ENCODE measurements around the gene IGSF21. TPM values are rescaled to one million over a fixed set of nuclear protein-coding genes. Genes with fewer than 3 reads are reported as not detected.

Gene IGSF21
- total RNA-seq, 2 experiments from 2014 or later, result not detected

DNA sequence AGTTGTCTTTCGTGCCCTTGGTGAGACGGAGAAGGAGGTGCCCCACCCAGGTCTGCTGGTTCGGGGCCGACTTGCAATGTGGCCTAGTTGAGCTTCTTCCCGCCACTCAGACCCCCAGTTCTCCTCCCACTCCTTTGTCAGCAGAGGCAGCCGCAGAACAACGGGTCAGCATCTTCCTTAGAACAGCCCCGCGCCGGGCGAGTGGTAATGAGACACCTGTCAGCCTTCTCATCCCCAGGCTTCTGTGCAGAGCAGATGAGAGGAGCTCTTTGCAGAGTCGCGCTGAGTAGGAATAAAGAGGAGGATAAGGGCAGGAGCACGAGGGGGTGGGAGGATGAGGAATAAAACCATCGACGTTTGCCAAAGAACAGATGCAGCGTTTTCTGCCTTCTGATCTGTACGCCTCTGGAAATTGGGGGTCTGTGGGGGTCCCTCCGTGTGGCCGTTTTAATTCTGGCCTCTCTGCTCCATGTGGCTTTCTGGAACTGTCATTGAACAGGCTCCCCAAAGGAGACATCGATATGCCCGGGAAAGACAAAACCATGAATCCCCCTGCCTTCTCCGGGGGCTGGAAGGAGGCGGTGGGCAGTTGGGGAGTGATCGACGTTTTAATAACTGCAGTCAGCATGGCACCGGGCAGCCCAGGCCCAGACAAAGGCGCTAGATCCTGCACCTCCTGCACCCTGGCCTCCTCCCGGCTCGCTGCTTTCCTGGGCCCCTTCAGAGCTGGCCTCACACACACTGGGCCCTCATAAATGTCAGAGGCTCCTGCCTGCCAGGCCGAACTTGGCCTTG, 27.5 kb upstream of the IGSF21 start:
- H3K27ac Mint-ChIP-seq, result no peak overlapping the region
- CTCF ChIA-PET, result no interaction called here

GRCh38 chr1:18085387-18086074, 22.1 kb upstream of the IGSF21 start:
- Mint-ChIP-seq H3K27me3 (peaks cover 3% of the 10 kb centered on the region), H3K36me3 (no peaks in the 10 kb centered on the region), H3K9me3 (no peaks in the 10 kb centered on the region), H3K27ac (no peak overlapping the region), H3K4me1 (ENCODE audit: low read depth) (no peaks in the 10 kb centered on the region), H3K4me3 (no peak overlapping the region)
- no peak for DNase-seq
- ChIA-PET POLR2A (no interaction called here), CTCF (interaction anchor here (0.6 kb wide), 1 partner anchor 736 kb away, joined by 4 read pairs; no protein-coding TSS in a partner anchor)
- intact Hi-C loops (cut with micrococcal nuclease), result no loop called here

More for the DNA sequence above, 27.5 kb upstream of the IGSF21 start:
- H3K27me3 Mint-ChIP-seq, result peaks cover 1% of the 10 kb centered on the region
- intact Hi-C loops (cut with micrococcal nuclease), result no loop called here
- no peaks in the 10 kb centered on the region for H3K9me3 Mint-ChIP-seq
- no peaks in the 10 kb centered on the region for H3K4me1 Mint-ChIP-seq (ENCODE audit: low read depth)
- no peak overlapping the region for H3K4me3 Mint-ChIP-seq
- POLR2A ChIA-PET, result no interaction called here
- H3K36me3 Mint-ChIP-seq, result no peaks in the 10 kb centered on the region
- DNase-seq, result no peak

GRCh38 chr1:18088077-18088594, 19.5 kb upstream of the IGSF21 start:
- Mint-ChIP-seq H3K4me1 (ENCODE audit: low read depth) (no peaks in the 10 kb centered on the region), H3K9me3 (no peaks in the 10 kb centered on the region), H3K27me3 (peaks cover 7% of the 10 kb centered on the region)

GRCh38 chr1:18089488-18089887, 18.1 kb upstream of the IGSF21 start:
- POLR2A ChIA-PET, result no interaction called here
- CTCF ChIA-PET, result no interaction called here
- Mint-ChIP-seq H3K9me3 (no peaks in the 10 kb centered on the region), H3K4me1 (ENCODE audit: low read depth) (no peaks in the 10 kb centered on the region), H3K4me3 (no peak overlapping the region), H3K27ac (no peak overlapping the region), H3K27me3 (peaks cover 9% of the 10 kb centered on the region), H3K36me3 (no peaks in the 10 kb centered on the region)
- DNase-seq, result no peak
- intact Hi-C loops (cut with micrococcal nuclease), result no loop called here

More at GRCh38 chr1:18088077-18088594, 19.5 kb upstream of the IGSF21 start:
- CTCF ChIA-PET, result no interaction called here
- POLR2A ChIA-PET, result no interaction called here
- Mint-ChIP-seq H3K36me3 (no peaks in the 10 kb centered on the region), H3K4me3 (no peak overlapping the region), H3K27ac (no peak overlapping the region)
- no peak for DNase-seq
- intact Hi-C loops (cut with micrococcal nuclease), result no loop called here

- H3K27me3 Mint-ChIP-seq, result peaks cover 9% of the 10 kb centered on the region
- no peak overlapping the region for H3K27ac Mint-ChIP-seq
- H3K36me3 Mint-ChIP-seq, result no peaks in the 10 kb centered on the region
- POLR2A ChIA-PET, result no interaction called here
- no peak overlapping the region for H3K4me3 Mint-ChIP-seq
- intact Hi-C loops (cut with micrococcal nuclease), result no loop called here
- CTCF ChIA-PET, result no interaction called here
- no peak for DNase-seq
- no peaks in the 10 kb centered on the region for H3K9me3 Mint-ChIP-seq
- H3K4me1 Mint-ChIP-seq (ENCODE audit: low read depth), result no peaks in the 10 kb centered on the region
Measured at GRCh38 chr1:18090636-18091035, 17.0 kb upstream of the IGSF21 start.

DNA sequence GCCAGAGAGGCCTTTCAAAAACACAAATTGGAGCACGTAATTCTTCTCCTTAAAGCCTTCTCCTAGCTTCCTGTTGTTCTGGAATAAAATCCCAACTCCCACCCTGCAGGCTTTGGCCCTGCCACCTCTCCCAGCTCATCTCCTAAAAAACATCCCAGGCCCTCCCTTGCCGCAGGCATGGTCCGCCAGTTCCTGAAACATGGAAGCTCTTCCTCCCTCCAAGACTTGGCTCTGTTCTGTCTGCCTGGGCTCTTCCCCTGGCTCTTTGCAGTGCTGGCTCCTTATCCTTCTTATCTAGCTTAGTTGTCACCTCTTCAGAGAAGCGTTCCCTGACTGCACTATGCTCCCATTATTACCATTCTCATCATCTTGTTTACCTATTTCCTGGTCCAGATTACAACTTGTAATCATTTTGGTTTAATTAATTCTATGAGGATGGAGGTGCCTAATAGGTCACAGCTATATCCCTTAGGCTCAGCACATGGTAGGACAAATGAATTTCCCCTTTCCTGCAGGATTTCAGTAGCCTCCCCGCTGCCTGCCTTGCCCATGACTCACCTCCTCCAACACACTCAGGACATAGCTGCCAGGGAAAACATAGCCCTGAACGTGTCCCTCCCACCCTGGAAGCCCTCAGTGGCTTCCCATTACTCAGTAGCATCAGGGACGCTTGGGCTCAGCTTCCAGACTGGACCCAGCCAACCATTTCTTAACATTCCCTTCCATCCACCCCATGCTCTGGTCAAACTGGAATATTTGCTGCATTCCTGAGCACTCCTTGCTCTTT, 15.7 kb upstream of the IGSF21 start:
- H3K27ac Mint-ChIP-seq, result no peak overlapping the region
- POLR2A ChIA-PET, result no interaction called here

GRCh38 chr1:18093193-18093592, 14.4 kb upstream of the IGSF21 start:
- no peak for DNase-seq
- peaks cover 6% of the 10 kb centered on the region for H3K27me3 Mint-ChIP-seq
- no peak overlapping the region for H3K27ac Mint-ChIP-seq
- CTCF ChIA-PET, result no interaction called here
- no peaks in the 10 kb centered on the region for H3K4me1 Mint-ChIP-seq (ENCODE audit: low read depth)
- POLR2A ChIA-PET, result no interaction called here
- H3K36me3 Mint-ChIP-seq, result no peaks in the 10 kb centered on the region
- intact Hi-C loops (cut with micrococcal nuclease), result no loop called here
- no peaks in the 10 kb centered on the region for H3K9me3 Mint-ChIP-seq
- H3K4me3 Mint-ChIP-seq, result no peak overlapping the region

More for the DNA sequence above, 15.7 kb upstream of the IGSF21 start:
- H3K36me3 Mint-ChIP-seq, result no peaks in the 10 kb centered on the region
- H3K4me1 Mint-ChIP-seq (ENCODE audit: low read depth), result no peaks in the 10 kb centered on the region
- no peaks in the 10 kb centered on the region for H3K9me3 Mint-ChIP-seq
- no peak overlapping the region for H3K4me3 Mint-ChIP-seq
- DNase-seq, result no peak
- H3K27me3 Mint-ChIP-seq, result peaks cover 9% of the 10 kb centered on the region
- intact Hi-C loops (cut with micrococcal nuclease), result no loop called here
- CTCF ChIA-PET, result interaction anchor here (1.4 kb wide), 1 partner anchor 9 kb away, joined by 7 read pairs; no protein-coding TSS in a partner anchor

- Mint-ChIP-seq H3K36me3 (no peaks in the 10 kb centered on the region), H3K9me3 (no peaks in the 10 kb centered on the region), H3K27ac (no peak overlapping the region), H3K4me3 (no peak overlapping the region), H3K4me1 (ENCODE audit: low read depth) (no peaks in the 10 kb centered on the region), H3K27me3 (peaks cover 6% of the 10 kb centered on the region)
- CTCF ChIA-PET, result no interaction called here
- intact Hi-C loops (cut with micrococcal nuclease), result no loop called here
- POLR2A ChIA-PET, result no interaction called here
- no peak for DNase-seq
Measured at GRCh38 chr1:18093646-18094045, 14.0 kb upstream of the IGSF21 start.

- CTCF ChIA-PET, result no interaction called here
- no peaks in the 10 kb centered on the region for H3K36me3 Mint-ChIP-seq
- POLR2A ChIA-PET, result no interaction called here
- H3K27me3 Mint-ChIP-seq, result peaks cover 7% of the 10 kb centered on the region
- no peak for DNase-seq
- H3K4me1 Mint-ChIP-seq (ENCODE audit: low read depth), result no peaks in the 10 kb centered on the region
- H3K4me3 Mint-ChIP-seq, result no peak overlapping the region
- intact Hi-C loops (cut with micrococcal nuclease), result no loop called here
- H3K9me3 Mint-ChIP-seq, result no peaks in the 10 kb centered on the region
- H3K27ac Mint-ChIP-seq, result no peak overlapping the region
Measured at GRCh38 chr1:18094096-18094495, 13.5 kb upstream of the IGSF21 start.

DNA sequence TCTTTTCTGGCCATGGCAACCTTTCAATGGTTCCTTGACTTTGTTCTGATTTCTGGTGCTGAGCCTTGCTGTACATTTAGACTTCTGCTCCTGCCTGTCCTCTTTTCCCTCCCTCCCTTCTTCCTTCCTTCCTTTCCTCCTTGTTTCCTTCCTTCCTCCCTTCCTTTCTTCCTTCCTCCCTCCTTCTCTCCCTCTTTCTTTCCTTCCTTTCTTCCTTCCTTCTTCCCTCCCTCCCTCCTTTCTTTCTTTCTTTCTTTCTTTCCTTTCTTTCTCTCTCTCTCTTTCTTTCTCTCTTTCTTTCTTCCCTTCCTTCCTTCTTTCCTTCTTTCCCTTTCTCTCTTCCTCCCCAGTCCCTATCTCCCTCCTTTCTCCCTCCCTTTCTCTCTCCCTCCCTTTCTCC, 10.4 kb upstream of the IGSF21 start:
- no peak for DNase-seq
- POLR2A ChIA-PET, result no interaction called here

DNA sequence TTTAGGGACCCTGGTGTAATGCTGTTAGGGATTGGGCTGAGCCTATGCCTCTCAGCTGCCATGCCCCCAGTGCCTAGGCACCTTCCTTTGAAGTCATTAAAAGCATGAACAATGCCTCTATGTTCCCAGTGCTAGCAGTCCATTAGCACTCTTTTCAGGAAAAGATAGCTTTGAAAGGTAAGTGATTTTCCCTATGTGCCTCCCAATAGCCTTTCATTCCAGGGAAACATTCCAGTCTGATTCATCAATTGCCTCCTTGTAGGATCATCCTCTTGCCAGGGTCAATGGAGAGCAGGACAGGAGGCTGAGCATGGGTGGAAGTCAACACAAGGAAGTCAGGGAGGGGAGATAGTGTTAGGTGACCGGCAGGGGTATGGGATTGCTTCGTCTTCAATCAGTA, 8.6 kb upstream of the IGSF21 start:
- intact Hi-C loops (cut with micrococcal nuclease), result no loop called here
- POLR2A ChIA-PET, result no interaction called here
- Mint-ChIP-seq H3K36me3 (no peaks in the 10 kb centered on the region), H3K27ac (no peak overlapping the region), H3K4me3 (no peak overlapping the region), H3K9me3 (no peaks in the 10 kb centered on the region), H3K27me3 (peaks cover 15% of the 10 kb centered on the region), H3K4me1 (ENCODE audit: low read depth) (no peaks in the 10 kb centered on the region)
- no peak for DNase-seq
- CTCF ChIA-PET, result interaction anchor here (0.7 kb wide), 1 partner anchor 15 kb away, joined by 3 read pairs; no protein-coding TSS in a partner anchor

More for the DNA sequence above, 10.4 kb upstream of the IGSF21 start:
- Mint-ChIP-seq H3K27ac (no peak overlapping the region), H3K9me3 (no peaks in the 10 kb centered on the region), H3K36me3 (no peaks in the 10 kb centered on the region), H3K27me3 (peaks cover 13% of the 10 kb centered on the region), H3K4me3 (no peak overlapping the region), H3K4me1 (ENCODE audit: low read depth) (no peaks in the 10 kb centered on the region)
- CTCF ChIA-PET, result no interaction called here
- intact Hi-C loops (cut with micrococcal nuclease), result no loop called here

- POLR2A ChIA-PET, result no interaction called here
- CTCF ChIA-PET, result interaction anchor here (0.9 to 1.6 kb wide), 8 partner anchors 8 to 438 kb away, joined by 3 to 11 read pairs (median 4); no protein-coding TSS in a partner anchor
- Mint-ChIP-seq H3K27ac (no peak overlapping the region), H3K9me3 (no peaks in the 10 kb centered on the region), H3K4me3 (no peak overlapping the region), H3K27me3 (peaks cover 16% of the 10 kb centered on the region), H3K4me1 (ENCODE audit: low read depth) (no peaks in the 10 kb centered on the region), H3K36me3 (no peaks in the 10 kb centered on the region)
- intact Hi-C loops (cut with micrococcal nuclease), result loop anchor here (1.0 kb wide), 1 partner anchor 116 kb away; no protein-coding TSS in a partner anchor
- no peak for DNase-seq
Measured at GRCh38 chr1:18100060-18100459, 7.5 kb upstream of the IGSF21 start.

Data from activated CD4-positive, alpha-beta memory T cell treated with anti-CD3 and anti-CD28 coated beads for 36 hours (primary cell).